Lower leg skin (tissue), 3 donors: Measurements from ENCODE around the gene TRPV5.

Experiments used
- CTCF ChIP-seq, 3 donors: fragments of 450-650 bp; IDR thresholded peaks; one replicate each; pipeline ENCODE4 v1.5.1; 2016; ENCODE audit warnings: antibody characterized with exemption in 3 of 3, mild to moderate bottlenecking in 3 of 3, moderate library complexity in 2 of 3
- POLR2A ChIP-seq, 2 donors: fragments of 450-650 bp; IDR thresholded peaks; one replicate each; pipeline ENCODE4 v1.6.1; 2016 to 2017; ENCODE audit warnings: antibody characterized with exemption in 2 of 2, mild to moderate bottlenecking in 1 of 2, moderate library complexity in 1 of 2

- no peak for TF ChIP-seq POLR2A (IDR thresholded peaks at IDR 0.05)
- TF ChIP-seq CTCF (IDR thresholded peaks at IDR 0.05) = no peak
Measured at GRCh38 chr7:142870566-142871259, 62.8 kb downstream of the TRPV5 start.
